ENCODE results near the gene PRICKLE4.

Gene PRICKLE4

GRCh38 chr6:41780551-41781365 lies at the start of gene PRICKLE4:
Gene PRICKLE4, plus strand, starts transcription at chr6:41780782. Its CDS starts 2,692 bp downstream, at chr6:41783474.
- DNase-seq: no peak

- DNase-seq: no peak
Measured at GRCh38 chr6:41731561-41732086, 49.0 kb upstream of the PRICKLE4 start.

- no peak for DNase-seq
Measured at GRCh38 chr6:41732149-41732548, 48.4 kb upstream of the PRICKLE4 start.

GRCh38 chr6:41732591-41733359 lies 47.8 kb upstream of the PRICKLE4 start:
- DNase-seq: peak; percentile 44 to 67

GRCh38 chr6:41733360-41733706 lies 47.2 kb upstream of the PRICKLE4 start:
- DNase-seq: no peak

GRCh38 chr6:41733707-41734665 lies 46.6 kb upstream of the PRICKLE4 start:
- DNase-seq: peak; percentile 64 to 70

GRCh38 chr6:41734666-41735426 lies 45.7 kb upstream of the PRICKLE4 start:
- peak; percentile 70 to 73 for DNase-seq

- peak; percentile 94 to 96 for DNase-seq
Measured at GRCh38 chr6:41735427-41736185, 45.0 kb upstream of the PRICKLE4 start, which contains the start of gene TFEB. Gene TFEB, minus strand, starts transcription at chr6:41735608. Its CDS starts 44,395 bp downstream, at chr6:41691213.

- DNase-seq: no peak
Measured at GRCh38 chr6:41736186-41736733, 44.3 kb upstream of the PRICKLE4 start.

- no peak for DNase-seq
Measured at GRCh38 chr6:41736800-41737555, 43.6 kb upstream of the PRICKLE4 start.

- no peak for DNase-seq
Measured at GRCh38 chr6:41737591-41738130, 42.9 kb upstream of the PRICKLE4 start.

- no peak for DNase-seq
Measured at GRCh38 chr6:41739041-41739440, 41.5 kb upstream of the PRICKLE4 start.

- no peak for DNase-seq
Measured at GRCh38 chr6:41740366-41741162, 40.0 kb upstream of the PRICKLE4 start.

GRCh38 chr6:41741625-41742490 lies 38.7 kb upstream of the PRICKLE4 start:
- DNase-seq: no peak

GRCh38 chr6:41743406-41744235 lies 37.0 kb upstream of the PRICKLE4 start:
- no peak for DNase-seq

- DNase-seq: no peak
Measured at GRCh38 chr6:41744236-41744787, 36.3 kb upstream of the PRICKLE4 start.

Data from stimulated activated CD4-positive, alpha-beta T cell treated with anti-CD3 and anti-CD28 coated beads, Interleukin-2, amount 100 ng/mL, for 24 hours (primary cell).